H9 (cell line): ENCODE measurements around the gene KIF6. TPM values are rescaled to one million over a fixed set of nuclear protein-coding genes. Genes with fewer than 3 reads are reported as not detected.

Experiments used
- DNase-seq: peaks from one replicate; pipeline ENCODE4 v3.0.0-alpha.2; 2017
- H2AFZ ChIP-seq: one replicate; pipeline ENCODE4 v1.6.1; 2013; ENCODE audit warnings: mild to moderate bottlenecking, low read length, control low read depth, moderate library complexity
- H2AK5ac ChIP-seq: 2 replicates; pipeline ENCODE4 v1.6.1; 2013; ENCODE audit warnings: low read length, control low read depth, mixed read lengths; ENCODE audit not compliant: insufficient read length
- H2BK120ac ChIP-seq: one replicate; pipeline ENCODE4 v1.6.1; 2013; ENCODE audit warnings: low read depth, mild to moderate bottlenecking, low read length, control low read depth, inconsistent platforms; ENCODE audit not compliant: poor library complexity, severe bottlenecking
- H2BK12ac ChIP-seq: 2 replicates; pipeline ENCODE4 v1.6.1; 2013; ENCODE audit warnings: low read length, control low read depth, mixed read lengths, low read depth; ENCODE audit not compliant: insufficient read length
- H2BK15ac ChIP-seq: 2 replicates; pipeline ENCODE4 v1.6.1; 2013; ENCODE audit warnings: low read depth, low read length, control low read depth
- H2BK20ac ChIP-seq: one replicate; pipeline ENCODE4 v1.6.1; 2013; ENCODE audit warnings: low read depth, mild to moderate bottlenecking, low read length, control low read depth, inconsistent platforms; ENCODE audit not compliant: poor library complexity, severe bottlenecking
- H2BK5ac ChIP-seq: 2 replicates; pipeline ENCODE4 v1.6.1; 2013; ENCODE audit warnings: low read length, control low read depth, mixed read lengths; ENCODE audit not compliant: insufficient read length
- H3K14ac ChIP-seq: 2 replicates; pipeline ENCODE4 v1.6.1; 2013; ENCODE audit warnings: low read length, control low read depth; ENCODE audit not compliant: insufficient read depth
- H3K18ac ChIP-seq: 2 replicates; pipeline ENCODE4 v1.6.1; 2013; ENCODE audit warnings: low read depth, mild to moderate bottlenecking, mixed read lengths, low read length, control low read depth; ENCODE audit not compliant: insufficient read length
- H3K23ac ChIP-seq: 2 replicates; pipeline ENCODE4 v1.6.1; 2013; ENCODE audit warnings: low read length, control low read depth, mixed read lengths, low read depth; ENCODE audit not compliant: insufficient read length
- H3K23me2 ChIP-seq: 2 replicates; pipeline ENCODE4 v1.6.1; 2013; ENCODE audit warnings: low read depth, mild to moderate bottlenecking, mixed read lengths, low read length, control low read depth; ENCODE audit not compliant: insufficient read length, poor library complexity, severe bottlenecking
- H3K27ac ChIP-seq: 2 replicates; pipeline ENCODE4 v1.5.1; 2013; ENCODE audit warnings: low read length, control low read depth, mixed read lengths, low read depth; ENCODE audit not compliant: insufficient read length
- H3K27me3 ChIP-seq: 2 replicates; pipeline ENCODE4 v1.6.1; 2013; ENCODE audit warnings: low read length, control low read depth, inconsistent platforms; ENCODE audit not compliant: insufficient read depth
- H3K4ac ChIP-seq: 2 replicates; pipeline ENCODE4 v1.6.1; 2013; ENCODE audit warnings: low read depth, mild to moderate bottlenecking, control low read depth, inconsistent platforms, low read length, moderate library complexity
- H3K4me1 ChIP-seq: 2 replicates; pipeline ENCODE4 v1.6.1; 2013; ENCODE audit warnings: low read length, control low read depth, inconsistent platforms; ENCODE audit not compliant: insufficient read depth
- H3K4me2 ChIP-seq: 2 replicates; pipeline ENCODE4 v1.6.1; 2013; ENCODE audit warnings: low read length, control low read depth, mixed read lengths; ENCODE audit not compliant: insufficient read length, insufficient read depth
- H3K56ac ChIP-seq: 2 replicates; pipeline ENCODE4 v1.6.1; 2013; ENCODE audit warnings: low read depth, mild to moderate bottlenecking, mixed read lengths, low read length, control low read depth; ENCODE audit not compliant: insufficient read length
- H3K79me1 ChIP-seq: 2 replicates; pipeline ENCODE4 v1.6.1; 2013; ENCODE audit warnings: low read depth, mild to moderate bottlenecking, moderate library complexity, low read length, control low read depth, inconsistent platforms; ENCODE audit not compliant: insufficient read depth, poor library complexity, severe bottlenecking
- H3K79me2 ChIP-seq: 2 replicates; pipeline ENCODE4 v1.6.1; 2013; ENCODE audit warnings: low read length, control low read depth, inconsistent platforms; ENCODE audit not compliant: insufficient read depth
- H3K9ac ChIP-seq: 2 replicates; pipeline ENCODE4 v1.6.1; 2013; ENCODE audit warnings: low read length, control low read depth, mixed read lengths; ENCODE audit not compliant: insufficient read length; ENCODE audit errors: extremely low read depth
- H3K9me3 ChIP-seq: one replicate; pipeline ENCODE4 v1.6.1; 2013; ENCODE audit warnings: low read depth, low read length, inconsistent platforms; ENCODE audit not compliant: control insufficient read depth
- H3T11ph ChIP-seq: one replicate; pipeline ENCODE4 v1.6.1; 2013; ENCODE audit warnings: mild to moderate bottlenecking, low read length, control low read depth, inconsistent platforms
- H4K20me1 ChIP-seq: one replicate; pipeline ENCODE4 v1.6.1; 2013; ENCODE audit not compliant: control insufficient read depth, insufficient read length, insufficient read depth
- H4K5ac ChIP-seq: 2 replicates; pipeline ENCODE4 v1.6.1; 2013; ENCODE audit warnings: low read depth, mild to moderate bottlenecking, mixed read lengths, low read length, control low read depth; ENCODE audit not compliant: insufficient read length
- H4K8ac ChIP-seq: replicated peaks from 2 replicates; pipeline ENCODE4 v1.6.1; 2013; ENCODE audit warnings: low read length, control low read depth, mixed read lengths, low read depth; ENCODE audit not compliant: insufficient read length
- H4K91ac ChIP-seq: 2 replicates; pipeline ENCODE4 v1.6.1; 2013; ENCODE audit warnings: low read depth, mild to moderate bottlenecking, moderate library complexity, mixed read lengths, low read length, control low read depth; ENCODE audit not compliant: insufficient read length
- H3K27ac Mint-ChIP-seq, 3 experiments: 2 replicates in 2 of 3; 3 replicates in 1 of 3; pipeline ENCODE4 v1.8.0; 2020 to 2021; ENCODE audit warnings: mixed read lengths in 3 of 3, mild to moderate bottlenecking in 1 of 3, moderate library complexity in 1 of 3
- H3K27me3 Mint-ChIP-seq: 2 replicates; pipeline ENCODE4 v1.8.0; 2021; ENCODE audit warnings: low read depth, mild to moderate bottlenecking, moderate library complexity, mixed read lengths
- H3K36me3 Mint-ChIP-seq, 3 experiments: 2 replicates in 2 of 3; 3 replicates in 1 of 3; pipeline ENCODE4 v1.8.0; 2020 to 2021; ENCODE audit warnings: low read depth in 3 of 3, mixed read lengths in 3 of 3; ENCODE audit not compliant: insufficient read depth in 1 of 3
- H3K4me1 Mint-ChIP-seq, 2 experiments: 2 replicates each; pipeline ENCODE4 v1.8.0; 2020; ENCODE audit warnings: mixed read lengths in 2 of 2
- H3K4me3 Mint-ChIP-seq, 2 experiments: 2 replicates in 1 of 2; 3 replicates in 1 of 2; pipeline ENCODE4 v1.8.0; 2020 to 2021; ENCODE audit warnings: mild to moderate bottlenecking in 2 of 2, mixed read lengths in 2 of 2, moderate library complexity in 1 of 2
- H3K9me3 Mint-ChIP-seq, 2 experiments: 2 replicates in 1 of 2; 3 replicates in 1 of 2; pipeline ENCODE4 v1.8.0; 2020; ENCODE audit warnings: mild to moderate bottlenecking in 2 of 2, mixed read lengths in 2 of 2, moderate library complexity in 1 of 2
- CTCF ChIP-seq: fragments of 200-600 bp; sonication (generic); conservative IDR thresholded peaks from 3 replicates; pipeline ENCODE4 v1.8.0; 2021; ENCODE audit warnings: antibody characterized with exemption, mild to moderate bottlenecking
- WGBS: extraction: QIAGEN DNeasy Blood & Tissue Kit; methylation state at CpG from one replicate; pipeline ENCODE4 v1.1.7; 2013; ENCODE audit warnings: missing lambda C conversion rate, low lambda C conversion rate, mixed read lengths; ENCODE audit not compliant: insufficient read length; ENCODE audit errors: extremely low coverage; 5-methylcytosine and 5-hydroxymethylcytosine counted together
- total RNA-seq: library from RNA; stranded (reverse); gene quantifications from 2 replicates; pipeline ENCODE4 v1.2.1, GENCODE V29; 2021

KIF6 gene
- total RNA-seq, 1 experiment from 2014 or later, result 0.63 TPM

- H4K5ac ChIP-seq, result no peak overlapping the region
- H3K4me1 ChIP-seq, result peaks cover 3% of the 10 kb centered on the region; the same call in 1 of the 2 replicates
- H3K9ac ChIP-seq, result no peak overlapping the region
- no peak overlapping the region for H3T11ph ChIP-seq
- H3K9me3 Mint-ChIP-seq, result peaks cover 5 to 14% of the 10 kb centered on the region in 2 experiments; a peak in 4 of 5 replicates
- no peak overlapping the region for H3K14ac ChIP-seq
- no peaks in the 10 kb centered on the region for H4K20me1 ChIP-seq
- H2AK5ac ChIP-seq, result no peak overlapping the region
- no peak overlapping the region for H2BK12ac ChIP-seq
- no peaks in the 10 kb centered on the region; a peak in 1 of 7 replicates for H3K36me3 Mint-ChIP-seq
- peaks cover 15 to 19% of the 10 kb centered on the region in 2 experiments for H3K4me1 Mint-ChIP-seq
- no peaks in the 10 kb centered on the region; the same call in 1 of the 2 replicates for H3K27me3 Mint-ChIP-seq
- H3K23me2 ChIP-seq, result no peaks in the 10 kb centered on the region
- H2AFZ ChIP-seq, result no peak overlapping the region
- DNase-seq, result no peak
- H3K18ac ChIP-seq, result no peak overlapping the region
- no peaks in the 10 kb centered on the region for H3K79me1 ChIP-seq
- H3K4me2 ChIP-seq, result no peak overlapping the region
- no peak overlapping the region for H3K27ac Mint-ChIP-seq
- no CpG with 5 or more reads among the region's 3 CpGs for WGBS
- H4K91ac ChIP-seq, result no peak overlapping the region
- H2BK15ac ChIP-seq, result no peak overlapping the region
- no peak overlapping the region for H2BK20ac ChIP-seq
- no peak overlapping the region for H2BK5ac ChIP-seq
- H3K4me3 Mint-ChIP-seq, result no peak overlapping the region
- H3K27me3 ChIP-seq, result no peaks in the 10 kb centered on the region
- no peak for TF ChIP-seq CTCF
- H3K9me3 ChIP-seq, result no peaks in the 10 kb centered on the region
- H3K27ac ChIP-seq, result no peak overlapping the region
- no peak overlapping the region for H3K23ac ChIP-seq
- no peak overlapping the region for H3K56ac ChIP-seq
- no peak overlapping the region for H3K4ac ChIP-seq
- H4K8ac ChIP-seq, result no peak overlapping the region
- H2BK120ac ChIP-seq, result no peak overlapping the region
- H3K79me2 ChIP-seq, result no peaks in the 10 kb centered on the region
Measured at GRCh38 chr6:39433630-39434029, 291.6 kb downstream of the KIF6 start.
